ENCODE results near the gene LDHA. TPM values are rescaled to one million over a fixed set of nuclear protein-coding genes. Genes with fewer than 3 reads are reported as not detected.

LDHA gene
- total RNA-seq, 2 experiments from 2014 or later: 398 to 1,156 TPM

GRCh38 chr11:18365741-18366140, 28.6 kb upstream of the LDHA start:
- Histone ChIP-seq H3K9me2 (ENCODE audit: insufficient read depth, low read length) (no peaks in the 10 kb centered on the region), H3K4me1 (ENCODE audit: insufficient read depth, low read length, poor library complexity, severe bottlenecking) (no peaks in the 10 kb centered on the region), H3K4me3 (ENCODE audit: low read depth, low read length, poor library complexity, severe bottlenecking) (no peak overlapping the region), H2AFZ (ENCODE audit: low read length) (no peak overlapping the region), H4K20me1 (ENCODE audit: insufficient read depth, low read length) (no peaks in the 10 kb centered on the region), H3K9me3 (ENCODE audit: low read length) (no peaks in the 10 kb centered on the region), H3K79me2 (ENCODE audit: insufficient read depth, low read depth, low read length) (no peaks in the 10 kb centered on the region), H3K27ac (ENCODE audit: low read depth, low read length, poor library complexity, severe bottlenecking) (no peak overlapping the region), H3K4me2 (ENCODE audit: low read length) (no peak overlapping the region), H3K36me3 (ENCODE audit: insufficient read depth, low read length) (peaks cover 83% of the 10 kb centered on the region)
- ChIA-PET POLR2A (interaction anchor here (1.0 to 1.2 kb wide), 3 partner anchors 9 to 13 kb away, joined by 3 to 6 read pairs (median 3); no protein-coding TSS in a partner anchor), CTCF (ENCODE audit: unreplicated experiment) (no interaction called here)
- no peak for DNase-seq (ENCODE audit: low spot score)
- BruUV-seq (replicated peaks): no TSS peak
- no peak for TF ChIP-seq EZH2phosphoT487 (IDR thresholded peaks at IDR 0.05; ENCODE audit: borderline replicate concordance, low read depth, low read length)
- TF ChIP-seq CTCF (conservative IDR thresholded peaks at IDR 0.05; ENCODE audit: low read length): no peak
- intact Hi-C loops (cut with micrococcal nuclease; ENCODE audit: unreplicated experiment): no loop called here

- no peak for DNase-seq (ENCODE audit: low spot score)
- Histone ChIP-seq H3K4me3 (ENCODE audit: low read depth, low read length, poor library complexity, severe bottlenecking) (no peak overlapping the region), H2AFZ (ENCODE audit: low read length) (no peak overlapping the region), H3K36me3 (ENCODE audit: insufficient read depth, low read length) (peaks cover 78% of the 10 kb centered on the region), H3K9me3 (ENCODE audit: low read length) (no peaks in the 10 kb centered on the region), H3K4me2 (ENCODE audit: low read length) (no peak overlapping the region), H3K27ac (ENCODE audit: low read depth, low read length, poor library complexity, severe bottlenecking) (no peak overlapping the region), H3K79me2 (ENCODE audit: insufficient read depth, low read depth, low read length) (no peaks in the 10 kb centered on the region), H4K20me1 (ENCODE audit: insufficient read depth, low read length) (no peaks in the 10 kb centered on the region), H3K4me1 (ENCODE audit: insufficient read depth, low read length, poor library complexity, severe bottlenecking) (no peaks in the 10 kb centered on the region), H3K9me2 (ENCODE audit: insufficient read depth, low read length) (no peaks in the 10 kb centered on the region)
- intact Hi-C loops (cut with micrococcal nuclease; ENCODE audit: unreplicated experiment): no loop called here
- BruUV-seq (replicated peaks): no TSS peak
- ChIA-PET POLR2A (interaction anchor here (1.0 to 1.2 kb wide), 3 partner anchors 9 to 14 kb away, joined by 3 to 6 read pairs (median 3); no protein-coding TSS in a partner anchor), CTCF (ENCODE audit: unreplicated experiment) (no interaction called here)
- TF ChIP-seq EZH2phosphoT487 (IDR thresholded peaks at IDR 0.05; ENCODE audit: borderline replicate concordance, low read depth, low read length): no peak
- no peak for TF ChIP-seq CTCF (conservative IDR thresholded peaks at IDR 0.05; ENCODE audit: low read length)
These were observed 28.1 kb upstream of the LDHA start for GRCh38 chr11:18366286-18366685.

GRCh38 chr11:18367431-18367830, 26.9 kb upstream of the LDHA start:
- intact Hi-C loops (cut with micrococcal nuclease; ENCODE audit: unreplicated experiment): no loop called here
- no peak overlapping the region for H3K4me3 ChIP-seq (ENCODE audit: low read depth, low read length, poor library complexity, severe bottlenecking)
- H3K9me2 ChIP-seq (ENCODE audit: insufficient read depth, low read length): no peaks in the 10 kb centered on the region
- no peaks in the 10 kb centered on the region for H4K20me1 ChIP-seq (ENCODE audit: insufficient read depth, low read length)
- BruUV-seq (replicated peaks): no TSS peak
- ChIA-PET CTCF (ENCODE audit: unreplicated experiment) (no interaction called here), POLR2A (interaction anchor here (0.6 to 1.0 kb wide), 3 partner anchors 47 to 1240 kb away, joined by 3 to 7 read pairs (median 4); no protein-coding TSS in a partner anchor)
- no peak for DNase-seq (ENCODE audit: low spot score)
- no peaks in the 10 kb centered on the region for H3K4me1 ChIP-seq (ENCODE audit: insufficient read depth, low read length, poor library complexity, severe bottlenecking)
- H3K27ac ChIP-seq (ENCODE audit: low read depth, low read length, poor library complexity, severe bottlenecking): no peak overlapping the region
- H3K9me3 ChIP-seq (ENCODE audit: low read length): no peaks in the 10 kb centered on the region
- no peak overlapping the region for H2AFZ ChIP-seq (ENCODE audit: low read length)
- TF ChIP-seq EZH2phosphoT487 (IDR thresholded peaks at IDR 0.05; ENCODE audit: borderline replicate concordance, low read depth, low read length): no peak
- TF ChIP-seq CTCF (conservative IDR thresholded peaks at IDR 0.05; ENCODE audit: low read length): no peak
- H3K79me2 ChIP-seq (ENCODE audit: insufficient read depth, low read depth, low read length): no peaks in the 10 kb centered on the region
- no peak overlapping the region for H3K4me2 ChIP-seq (ENCODE audit: low read length)
- peaks cover 68% of the 10 kb centered on the region for H3K36me3 ChIP-seq (ENCODE audit: insufficient read depth, low read length)

All from OCI-LY7 (cell line).